Stimulated activated CD8-positive, alpha-beta memory T cell treated with anti-CD3 and anti-CD28 coated beads, Interleukin-4, amount 100 ng/mL, for 48 hours (primary cell): Measurements from ENCODE around the gene MS4A6A.
"Not testable (repeated sequence)": the region's sequence is repeated elsewhere in the genome, so short reads cannot be mapped to it uniquely, and the experiment has no call there.

ENCODE experiments used
- DNase-seq: peaks from one replicate; pipeline ENCODE4 v3.0.0-alpha.2; 2020

The MS4A6A gene

DNA sequence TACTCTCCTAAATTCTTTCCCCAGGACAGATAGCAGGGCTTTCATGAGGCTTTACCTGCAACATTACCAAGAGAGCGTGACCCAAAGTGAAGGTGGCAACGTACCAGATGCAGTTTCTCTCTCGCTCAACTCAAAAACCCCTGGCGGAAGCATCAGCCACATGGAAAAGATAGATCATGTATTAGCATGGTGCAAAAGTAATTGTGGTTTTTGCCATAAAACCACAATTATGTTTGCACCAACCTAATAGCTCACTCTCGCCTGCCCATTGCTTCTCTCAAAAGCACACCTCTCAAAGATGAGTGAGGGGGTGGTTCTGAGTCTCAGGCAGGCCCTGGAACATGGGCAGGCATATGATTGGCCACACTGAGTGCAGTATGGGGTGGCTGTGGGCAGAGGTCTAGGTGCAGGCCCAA lies 7.0 kb downstream of the MS4A6A start:
- DNase-seq = no peak

DNA sequence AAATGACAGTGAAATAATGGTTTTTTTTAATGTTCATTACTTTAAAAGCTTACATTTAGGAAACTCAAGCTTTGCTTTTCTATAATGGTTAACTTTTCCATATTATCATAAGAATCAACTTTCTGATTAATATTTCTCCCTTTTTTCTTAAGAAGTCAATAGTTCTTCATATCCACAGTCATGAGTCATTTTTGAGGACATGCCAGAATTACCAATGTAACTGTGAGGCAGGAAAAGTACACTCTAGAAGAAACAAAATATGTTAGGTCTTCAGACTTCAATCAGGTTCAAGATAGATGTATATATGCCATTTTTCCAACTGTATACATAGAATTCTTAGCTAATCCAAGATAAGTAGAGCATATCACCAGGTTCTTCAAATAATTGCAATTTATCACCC lies 10.9 kb downstream of the MS4A6A start:
- no peak for DNase-seq

DNA sequence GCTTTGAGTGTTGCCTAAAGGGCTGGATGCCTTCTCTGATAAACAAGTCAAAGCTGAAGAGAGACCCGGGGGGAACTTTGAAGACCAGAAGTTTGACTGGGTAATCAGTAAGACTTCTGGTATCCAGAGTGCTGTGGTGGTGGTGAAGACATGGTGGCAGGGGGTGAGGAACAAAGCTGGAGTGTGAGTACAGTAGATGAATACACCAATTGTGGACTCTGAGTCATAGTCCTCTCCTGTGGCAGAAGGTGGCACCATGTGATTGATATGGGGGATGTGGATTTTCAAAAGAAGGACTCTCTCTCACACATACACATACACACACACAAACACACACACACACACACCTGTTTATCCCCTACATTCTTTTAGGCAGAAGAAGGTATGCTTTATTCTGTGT lies 12.3 kb downstream of the MS4A6A start:
- no peak for DNase-seq

DNA sequence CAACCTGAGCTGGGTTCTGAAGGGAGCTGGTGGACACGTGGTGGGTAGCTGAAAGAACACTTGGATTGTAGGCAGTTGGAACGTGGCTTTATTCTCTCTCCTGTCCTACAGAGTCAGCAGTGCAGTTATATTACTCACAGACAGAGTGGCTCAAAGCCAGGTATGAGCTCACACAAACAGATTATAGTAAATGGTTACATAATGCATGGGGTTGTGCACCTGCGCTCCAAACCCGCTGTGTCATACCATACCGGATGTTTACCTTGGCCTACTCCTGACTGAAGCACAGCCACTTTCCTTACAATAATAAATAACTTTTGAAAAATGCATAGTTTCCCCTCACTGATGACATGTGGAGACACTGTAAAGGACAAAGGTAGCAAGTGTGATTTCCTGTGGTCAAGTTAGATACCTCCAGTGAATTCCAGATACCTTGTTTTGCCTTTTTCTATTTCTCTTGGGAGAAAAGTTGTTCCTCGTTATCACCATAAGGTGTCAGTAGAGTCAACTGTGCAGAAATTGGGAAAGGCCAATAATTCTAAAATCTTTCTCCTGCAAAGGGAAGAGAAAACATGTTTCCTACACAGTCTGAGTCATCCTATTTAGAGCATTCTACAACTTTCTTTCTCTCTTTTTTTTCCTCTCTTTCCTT lies 13.5 kb downstream of the MS4A6A start:
- no peak for DNase-seq

DNA sequence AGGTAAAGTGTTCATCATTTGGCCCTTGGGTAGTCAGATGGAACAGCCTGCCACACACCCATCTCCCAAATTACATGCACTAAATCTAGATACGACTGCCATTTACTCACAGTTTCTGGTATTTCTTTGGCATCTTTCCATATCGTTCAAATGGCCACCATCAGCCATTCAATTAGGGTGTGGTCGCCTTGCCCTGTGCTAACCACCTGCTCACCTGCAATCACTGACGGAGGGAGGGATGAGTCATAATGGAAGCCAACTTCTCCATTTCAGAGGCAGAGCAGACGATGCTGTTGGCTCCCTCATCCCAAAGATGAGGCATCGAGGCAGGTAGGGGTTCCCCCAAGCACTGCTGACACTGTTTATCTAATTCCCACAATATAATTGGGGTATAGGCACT lies 14.6 kb downstream of the MS4A6A start:
- no peak for DNase-seq

DNA sequence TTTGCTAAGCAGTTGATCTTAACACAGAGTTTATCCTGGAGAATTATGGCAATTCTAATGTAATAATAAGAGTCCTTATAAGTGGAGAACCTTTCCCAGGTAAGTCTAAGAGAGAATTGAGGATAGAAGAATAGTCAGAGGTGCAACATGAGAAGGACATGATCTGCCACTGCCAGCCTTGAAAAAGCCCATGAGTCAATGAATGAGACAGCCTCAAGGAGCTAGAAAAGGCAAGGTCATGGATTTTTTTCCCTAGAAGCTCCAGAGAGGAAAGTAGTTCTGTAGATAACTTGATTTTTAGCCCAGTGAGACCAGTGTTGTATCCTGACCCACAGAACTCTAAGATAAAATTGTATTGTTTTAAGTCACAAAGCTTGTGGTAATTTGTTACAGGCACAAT lies 16.9 kb downstream of the MS4A6A start:
- no peak for DNase-seq

DNA sequence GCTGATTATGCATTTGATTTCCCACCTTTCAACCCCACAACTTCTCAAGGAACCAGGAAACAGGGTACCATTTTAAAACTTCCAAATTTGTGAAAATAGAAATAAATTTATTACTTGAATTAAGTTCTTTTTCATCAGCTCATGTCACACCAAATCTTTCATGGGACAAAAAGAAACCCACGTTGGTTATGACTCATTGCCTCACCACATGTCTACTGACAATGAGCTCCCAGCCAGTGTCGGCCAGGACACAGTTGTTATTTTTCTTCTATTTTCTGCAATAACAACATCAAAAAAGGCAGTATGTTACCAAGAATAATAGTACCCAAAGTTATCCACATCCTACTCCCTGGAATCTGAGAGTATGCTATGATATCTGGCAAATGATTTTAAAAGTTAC lies 17.3 kb downstream of the MS4A6A start:
- no peak for DNase-seq

DNA sequence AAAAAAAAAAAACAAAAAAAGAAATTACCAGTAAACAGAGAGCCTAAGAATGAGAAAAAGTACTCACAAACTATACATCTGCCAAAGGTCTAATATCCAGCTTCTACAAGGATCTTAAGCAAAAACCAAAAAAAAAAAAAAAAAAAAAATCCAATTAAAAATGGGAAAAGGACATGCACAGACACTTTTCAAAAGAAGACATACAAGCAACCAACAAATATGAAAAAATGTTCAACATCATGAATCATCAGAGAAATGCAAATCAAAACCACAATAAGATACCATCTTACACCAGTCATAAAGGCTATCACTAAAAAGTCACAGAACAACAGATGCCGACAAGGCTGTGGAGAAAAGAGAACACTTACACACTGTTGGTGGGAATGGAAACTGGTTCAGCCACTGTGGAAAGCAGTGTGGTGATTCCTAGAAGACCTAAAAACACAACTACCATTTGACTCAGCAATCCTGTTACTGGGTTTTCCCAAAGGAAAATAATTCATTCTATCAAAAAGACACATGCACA lies 18.3 kb downstream of the MS4A6A start:
- peak; percentile 30 for DNase-seq

DNA sequence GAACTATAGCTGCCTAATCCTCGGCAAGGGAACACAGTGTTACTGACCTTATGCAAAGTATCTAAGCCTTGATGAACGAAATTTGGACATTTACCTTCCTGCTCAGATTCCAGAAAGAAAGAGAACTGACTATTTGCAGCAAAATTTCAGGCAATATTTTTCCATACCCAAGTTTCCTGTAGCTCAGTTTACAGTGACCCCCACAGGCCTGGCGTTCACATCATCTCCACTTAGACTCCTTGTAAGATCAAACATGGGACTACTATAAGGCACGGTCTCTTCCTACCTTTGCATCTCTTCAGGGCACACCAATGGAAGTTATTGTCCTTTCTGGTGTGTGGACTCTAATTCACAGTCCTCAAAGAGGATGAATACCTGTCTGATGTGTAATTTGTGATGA lies 21.1 kb downstream of the MS4A6A start:
- no peak for DNase-seq

DNA sequence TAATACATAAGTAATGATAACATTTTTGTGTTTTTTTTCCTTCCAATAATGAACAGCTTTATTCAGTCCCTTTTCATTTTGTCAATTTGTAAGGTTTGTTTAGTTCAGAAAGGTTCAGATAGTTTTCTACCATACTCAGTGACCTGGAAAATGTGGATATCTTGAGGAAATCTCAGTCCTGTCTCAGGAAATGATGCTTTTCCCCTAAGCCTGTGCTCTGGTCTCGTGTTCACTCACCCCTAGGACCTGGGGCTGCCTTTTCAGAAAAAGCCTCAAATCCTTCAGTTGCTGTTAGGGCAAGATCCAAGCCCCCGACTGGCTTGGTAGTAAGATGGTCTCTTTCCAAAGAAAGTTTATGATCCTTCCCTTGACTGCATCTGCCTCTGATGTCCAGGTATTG lies 21.8 kb downstream of the MS4A6A start:
- no peak for DNase-seq

DNA sequence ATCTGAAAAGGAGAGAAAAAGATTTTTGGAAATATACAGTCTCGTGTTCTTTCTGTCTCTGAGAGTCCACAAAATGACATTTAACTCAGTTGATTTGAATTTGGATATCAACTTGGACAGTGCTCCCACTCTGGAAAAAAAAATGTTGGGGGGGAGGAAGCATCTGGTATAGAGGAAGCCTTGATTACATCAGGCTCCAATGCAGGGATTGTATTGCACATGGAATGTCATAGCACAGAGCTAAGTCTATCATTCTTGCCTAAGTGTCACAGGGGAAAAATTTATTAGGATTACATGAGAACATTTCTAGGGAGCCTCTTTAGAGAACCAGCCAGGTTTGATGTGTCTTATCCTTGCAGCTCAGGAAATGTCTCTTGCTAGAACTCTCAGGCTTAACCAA lies 23.0 kb downstream of the MS4A6A start:
- DNase-seq = no peak

DNA sequence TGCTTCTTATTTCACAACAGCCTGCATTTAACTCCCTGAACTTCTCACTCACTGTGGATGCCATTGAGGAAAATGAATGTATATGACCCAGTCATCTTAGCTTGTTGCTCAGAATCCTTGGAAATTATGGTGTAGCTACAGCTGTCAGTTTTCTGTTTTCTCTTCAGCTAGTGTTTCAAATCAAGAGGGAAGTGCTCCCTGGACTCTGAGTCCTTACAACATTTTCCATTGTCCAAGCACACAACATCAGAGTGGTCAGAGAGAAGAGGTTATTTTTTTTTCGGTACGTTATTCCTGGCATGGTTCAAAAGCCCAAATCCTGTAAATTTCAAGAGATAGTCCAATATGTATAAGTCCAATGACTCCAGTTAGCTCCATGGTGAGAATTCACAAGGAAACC lies 23.6 kb downstream of the MS4A6A start:
- DNase-seq = no peak

DNA sequence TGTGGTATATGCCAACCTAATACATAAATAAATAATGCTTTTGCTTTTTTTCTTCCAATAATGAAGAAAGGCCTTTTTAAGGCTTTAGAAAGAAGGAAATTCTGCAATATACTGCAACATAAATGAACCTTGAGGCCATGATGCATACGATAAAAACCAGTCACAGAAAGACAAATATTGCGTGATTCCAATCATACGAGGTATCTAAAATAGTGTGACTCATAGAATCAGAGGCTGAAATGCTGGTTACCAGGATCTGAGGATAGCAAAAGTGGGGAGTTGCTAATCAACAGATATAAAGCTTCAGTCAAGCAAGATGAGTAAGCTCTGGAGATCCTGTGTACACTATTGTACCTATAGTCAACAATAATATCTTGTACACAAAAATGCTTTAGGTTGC lies 24.2 kb downstream of the MS4A6A start:
- DNase-seq = no peak

DNA sequence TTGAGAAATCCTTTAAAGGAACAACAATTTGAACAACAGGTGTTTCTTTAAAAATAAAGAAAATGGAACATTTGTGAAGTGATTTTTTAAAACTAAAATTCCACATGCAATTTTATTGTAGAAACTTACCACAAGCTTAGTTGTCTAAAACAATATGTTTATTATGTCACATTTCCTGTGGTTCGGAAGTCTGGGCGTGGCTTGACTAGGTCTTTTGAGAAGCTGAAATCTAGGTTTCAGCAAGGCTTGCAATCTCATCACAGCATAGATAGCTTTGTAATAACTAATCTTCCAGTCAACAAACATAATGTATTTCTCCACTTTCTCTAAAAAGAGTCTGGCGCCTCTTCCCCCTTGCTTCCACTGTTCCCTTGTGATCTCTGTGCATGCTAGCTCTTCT lies 27.0 kb downstream of the MS4A6A start:
- no peak for DNase-seq

DNA sequence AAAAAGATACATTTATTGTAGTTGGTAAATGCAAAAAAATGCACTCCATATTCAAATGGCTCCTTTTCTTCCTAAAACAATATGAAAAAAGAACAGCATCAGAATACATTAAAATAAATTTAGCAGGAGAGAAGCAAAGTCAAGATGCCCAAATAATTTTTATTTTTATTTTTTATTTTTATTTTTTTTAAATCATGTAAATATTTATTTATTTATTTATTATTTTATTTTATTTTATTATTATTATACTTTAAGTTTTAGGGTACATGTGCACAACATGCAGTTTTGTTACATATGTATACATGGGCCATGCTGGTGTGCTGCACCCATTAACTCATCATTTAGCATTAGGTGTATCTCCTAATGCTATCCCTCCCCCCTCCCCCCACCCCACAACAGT lies 30.2 kb downstream of the MS4A6A start:
- DNase-seq = not testable (repeated sequence)

DNA sequence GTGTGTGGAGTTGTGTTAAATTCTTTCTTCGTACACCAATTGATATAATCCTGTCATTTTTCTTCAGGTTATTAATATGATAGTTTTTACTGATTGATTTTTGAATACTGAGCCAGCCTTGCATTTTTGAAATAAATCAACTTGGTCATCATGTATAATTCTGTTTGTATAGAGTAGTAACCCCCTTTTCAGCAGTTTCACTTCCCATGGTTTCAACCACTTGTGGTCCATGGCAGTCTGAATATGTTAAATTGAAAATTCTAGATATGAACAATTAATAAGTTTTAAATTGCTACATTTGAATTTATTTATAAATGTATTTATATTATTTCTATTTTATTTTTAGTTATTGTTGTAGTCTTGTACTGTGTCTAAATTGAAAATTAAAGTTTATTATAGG lies 32.6 kb downstream of the MS4A6A start:
- no peak for DNase-seq

DNA sequence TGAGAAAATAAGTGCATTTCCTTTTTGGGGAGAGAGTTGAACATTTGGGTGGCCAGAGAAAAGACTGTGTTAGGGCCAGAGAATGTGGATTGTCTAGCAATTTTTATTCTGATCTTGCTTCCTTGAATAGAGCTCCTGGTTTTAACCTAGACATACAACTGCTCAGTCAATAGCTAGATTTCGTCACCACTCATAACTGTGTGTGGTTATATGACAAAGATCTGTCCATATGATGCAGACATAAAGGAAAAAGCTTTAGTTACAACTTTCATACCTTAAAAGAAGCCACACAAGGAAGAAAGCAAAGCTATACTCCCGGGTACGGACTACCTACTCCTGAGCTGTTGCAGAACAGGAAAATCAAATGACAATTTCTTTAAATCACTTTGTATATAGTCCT lies 37.2 kb downstream of the MS4A6A start:
- no peak for DNase-seq

DNA sequence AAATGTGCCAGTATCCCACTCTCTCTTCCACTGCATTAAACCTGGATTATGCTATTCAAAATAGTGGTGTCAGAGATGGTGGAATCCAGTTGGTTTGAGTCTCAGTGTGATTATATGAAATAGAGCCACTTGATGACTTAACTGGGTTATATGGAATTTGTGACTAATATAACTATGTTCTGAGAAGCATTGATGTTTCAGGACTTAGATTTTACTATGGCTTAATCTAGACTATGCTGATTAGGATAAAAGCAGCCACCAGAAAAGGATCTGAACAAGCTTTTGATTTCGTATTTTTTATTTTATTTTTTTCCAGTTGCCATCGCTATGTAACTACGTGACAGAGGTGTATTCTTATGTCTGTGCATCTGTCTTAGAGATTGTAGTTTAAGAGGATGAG lies 39.1 kb downstream of the MS4A6A start:
- DNase-seq = no peak

DNA sequence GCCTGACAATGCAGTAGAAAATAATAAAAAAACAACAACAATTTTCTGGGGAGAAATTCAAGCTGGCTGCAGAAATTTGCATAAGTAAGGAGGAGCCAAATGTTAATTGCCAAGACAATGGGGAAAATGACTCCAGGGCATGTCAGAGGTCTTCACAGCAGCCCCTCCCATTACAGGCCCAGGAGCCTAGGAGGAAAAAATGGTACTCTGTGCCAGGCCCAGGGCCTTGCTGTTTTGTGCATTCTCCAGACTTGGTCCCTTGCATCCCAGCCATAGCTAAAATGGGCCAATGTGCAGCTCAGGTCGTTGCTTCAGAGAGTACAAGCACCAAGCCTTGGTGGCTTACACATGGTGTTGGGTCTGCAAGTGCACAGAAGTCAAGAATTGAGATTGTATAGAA lies 49.0 kb downstream of the MS4A6A start:
- DNase-seq = no peak

DNA sequence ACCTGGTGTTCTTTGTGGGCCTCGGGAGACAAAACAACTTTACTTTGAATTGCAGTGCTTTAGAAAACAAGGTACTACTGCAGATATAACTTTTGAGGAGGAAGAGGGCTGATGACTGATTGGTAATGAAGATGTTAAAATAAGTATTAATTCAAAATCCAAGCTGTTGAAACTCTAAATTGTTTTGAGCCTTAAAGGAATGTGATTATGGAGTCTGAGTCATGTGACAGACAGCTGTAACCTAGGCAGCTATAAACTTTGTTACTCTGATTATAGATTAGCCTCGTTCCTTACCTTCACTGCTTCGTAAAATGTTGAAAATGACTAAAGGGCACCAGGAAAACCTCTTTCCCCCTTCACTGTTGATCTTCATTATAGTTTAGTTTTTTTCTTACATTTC lies 51.0 kb downstream of the MS4A6A start:
- DNase-seq = no peak

DNA sequence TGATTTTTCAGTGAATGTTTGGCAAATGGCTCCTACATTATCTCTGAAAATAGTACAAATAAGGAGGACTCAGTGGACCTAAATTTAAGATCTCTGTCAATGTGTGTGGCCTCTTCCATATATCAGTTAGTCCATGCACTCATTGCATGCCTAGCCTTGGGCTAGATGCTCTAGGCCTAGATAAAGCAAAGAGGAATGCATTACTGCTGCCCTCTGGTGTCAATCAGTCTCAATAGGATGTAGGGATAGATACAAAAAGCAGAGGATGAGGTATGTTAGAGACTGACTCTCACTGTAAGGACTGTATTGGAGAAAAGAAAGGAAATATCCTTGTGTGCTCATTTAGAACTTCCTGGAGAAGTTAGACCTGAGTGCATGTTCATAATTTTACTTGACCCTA lies 52.4 kb downstream of the MS4A6A start:
- no peak for DNase-seq

DNA sequence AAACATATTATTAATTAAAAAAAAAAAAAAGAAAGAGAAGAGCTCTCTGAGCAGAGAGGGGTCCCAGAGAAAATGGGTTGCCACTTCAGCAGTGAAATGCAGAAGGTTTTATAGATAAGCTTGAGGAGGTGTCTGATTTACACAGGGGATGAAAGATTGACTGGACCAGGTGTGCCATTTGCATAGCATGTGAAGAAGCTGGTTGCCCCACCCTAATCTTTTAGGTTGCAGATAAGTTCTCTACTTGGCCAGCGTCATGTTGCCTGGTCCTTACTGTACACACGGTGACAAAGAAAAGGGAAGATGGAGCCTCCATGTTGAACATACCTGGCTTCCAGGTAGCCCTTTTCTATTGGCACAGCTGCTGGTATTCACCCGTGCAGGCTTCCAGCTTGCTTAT lies 53.0 kb downstream of the MS4A6A start:
- DNase-seq = no peak

DNA sequence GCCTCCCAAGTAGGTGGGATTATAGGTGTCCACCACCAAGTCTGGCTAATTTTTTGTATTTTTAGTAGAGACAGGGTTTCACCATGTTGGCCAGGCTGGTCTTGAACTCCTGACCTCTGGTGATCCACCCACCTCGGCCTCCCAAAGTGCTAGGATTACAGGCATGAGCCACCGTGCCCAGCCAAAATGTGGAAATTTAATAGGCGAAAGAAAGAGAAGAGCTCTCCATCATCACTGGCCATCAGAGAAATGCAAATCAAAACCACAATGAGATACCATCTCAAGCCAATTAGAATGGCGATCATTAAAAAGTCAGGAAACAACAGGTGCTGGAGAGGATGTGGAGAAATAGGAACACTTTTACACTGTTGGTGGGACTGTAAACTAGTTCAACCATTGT lies 54.0 kb downstream of the MS4A6A start:
- DNase-seq = not testable (repeated sequence)

DNA sequence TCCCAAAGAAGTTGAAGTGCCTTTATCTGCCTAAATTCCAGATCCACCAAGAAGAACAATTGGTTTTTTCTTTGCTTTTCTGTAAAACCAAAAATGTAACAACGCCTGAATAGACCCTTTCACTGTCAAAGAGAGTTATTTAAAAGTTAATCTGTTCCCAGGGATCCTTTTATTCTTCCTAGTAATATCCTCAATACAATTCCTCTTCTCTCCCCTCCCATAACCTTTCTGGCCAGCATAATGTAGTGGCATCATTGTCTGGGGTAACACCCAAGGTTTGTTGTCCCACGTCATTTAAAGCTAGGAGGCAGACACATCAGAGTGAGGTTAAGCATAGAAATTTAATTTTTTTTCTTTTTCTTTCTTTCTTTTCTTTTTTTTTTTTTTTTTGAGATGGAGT lies 54.5 kb downstream of the MS4A6A start:
- no peak for DNase-seq

DNA sequence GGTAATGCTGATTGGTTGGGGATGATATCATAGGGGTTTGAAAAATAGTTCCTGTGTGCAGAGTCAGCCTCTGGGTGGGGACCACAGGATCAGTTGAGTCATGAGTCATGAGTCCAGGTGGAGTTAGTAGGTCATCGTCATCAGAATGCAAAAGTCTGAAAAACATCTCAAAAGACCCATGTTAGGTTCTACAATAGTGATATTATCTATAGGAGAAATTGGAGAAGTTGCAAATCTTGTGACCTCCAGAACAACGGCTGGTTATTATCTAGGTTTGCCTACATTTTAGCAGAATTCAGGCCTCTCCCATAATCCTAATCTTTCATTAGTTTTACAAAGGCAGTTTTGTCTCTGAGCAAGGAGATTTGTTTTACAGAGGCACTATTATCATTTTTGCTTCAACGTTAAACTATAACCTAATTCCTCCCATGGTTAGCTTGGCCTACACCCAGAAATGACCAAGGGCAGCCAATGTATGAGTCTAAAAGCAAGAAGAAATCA lies 55.5 kb downstream of the MS4A6A start:
- DNase-seq = no peak
